Keratinocyte (primary cell): ENCODE results near the gene RIN3. TPM values are rescaled to one million over a fixed set of nuclear protein-coding genes. Genes with fewer than 3 reads are reported as not detected.

Source experiments
- DNase-seq: peaks from one replicate; pipeline ENCODE4 v3.0.0-alpha.2; 2011; ENCODE audit warnings: low read depth, missing footprints, low spot score
- FAIRE-seq: peaks from 2 replicates; lab custom pipeline; 2011; peaks lifted over from hg19 to GRCh38; lab: Jason Lieb, UNC
- H2AFZ ChIP-seq: 2 replicates; pipeline ENCODE4 v1.6.0; 2012; ENCODE audit warnings: low read length, control low read depth, inconsistent platforms; ENCODE audit not compliant: control insufficient read depth
- H3K27ac ChIP-seq: 2 replicates; pipeline ENCODE4 v1.5.1; 2011; ENCODE audit warnings: low read length; ENCODE audit not compliant: control insufficient read depth, insufficient read depth
- H3K27me3 ChIP-seq: 3 replicates; pipeline ENCODE4 v1.6.0; 2011; ENCODE audit warnings: low read length; ENCODE audit not compliant: control insufficient read depth, insufficient read depth; ENCODE audit errors: extremely low read depth
- H3K36me3 ChIP-seq, 2 experiments: 2 replicates in 1 of 2; 3 replicates in 1 of 2; pipeline ENCODE4 v1.5.1; 2011; ENCODE audit warnings: low read length in 2 of 2, mild to moderate bottlenecking in 1 of 2; ENCODE audit not compliant: control insufficient read depth in 2 of 2, insufficient read depth in 2 of 2; ENCODE audit errors: extremely low read depth in 1 of 2
- H3K4me1 ChIP-seq: 3 replicates; pipeline ENCODE4 v1.5.1; 2011; ENCODE audit warnings: low read length; ENCODE audit not compliant: control insufficient read depth, insufficient read depth; ENCODE audit errors: extremely low read depth
- H3K4me2 ChIP-seq: 3 replicates; pipeline ENCODE4 v1.6.0; 2011; ENCODE audit warnings: low read depth, low read length; ENCODE audit not compliant: control insufficient read depth, insufficient read depth; ENCODE audit errors: extremely low read depth
- H3K4me3 ChIP-seq, 3 experiments: fragments of 200-600 bp in 1 of 3; sonication (generic) in 1 of 3; 2 replicates in 2 of 3; 3 replicates in 1 of 3; pipeline ENCODE4 v1.5.1; 2011 to 2016; ENCODE audit warnings: low read length in 3 of 3, mild to moderate bottlenecking in 3 of 3, control low read depth in 2 of 3, inconsistent platforms in 1 of 3, low read depth in 1 of 3, mixed read lengths in 1 of 3, mixed run types in 1 of 3, moderate library complexity in 1 of 3; ENCODE audit not compliant: control insufficient read depth in 2 of 3, insufficient read depth in 2 of 3; ENCODE audit errors: extremely low read depth in 1 of 3
- H3K79me2 ChIP-seq: 2 replicates; pipeline ENCODE4 v1.6.0; 2012; ENCODE audit warnings: low read length; ENCODE audit not compliant: control insufficient read depth, insufficient read depth
- H3K9ac ChIP-seq: 3 replicates; pipeline ENCODE4 v1.6.0; 2011; ENCODE audit warnings: low read length; ENCODE audit not compliant: control insufficient read depth, insufficient read depth; ENCODE audit errors: extremely low read depth
- H3K9me1 ChIP-seq: 3 replicates; pipeline ENCODE4 v1.6.0; 2011; ENCODE audit warnings: low read length; ENCODE audit not compliant: control insufficient read depth, insufficient read depth; ENCODE audit errors: extremely low read depth
- H3K9me3 ChIP-seq: 2 replicates; pipeline ENCODE4 v1.5.1; 2012; ENCODE audit warnings: low read depth, low read length; ENCODE audit not compliant: control insufficient read depth
- H4K20me1 ChIP-seq: 3 replicates; pipeline ENCODE4 v1.6.0; 2011; ENCODE audit warnings: low read length; ENCODE audit not compliant: control insufficient read depth, insufficient read depth; ENCODE audit errors: extremely low read depth
- EZH2 ChIP-seq: IDR thresholded peaks from one replicate; pipeline ENCODE4 v1.6.1; 2012; ENCODE audit warnings: inconsistent platforms, mild to moderate bottlenecking, low read length, moderate library complexity
- dilution Hi-C: fragments of 300-500 bp; cut with MboI; formaldehyde crosslinking; loops from one replicate; pipeline ENCODE4 v1.7.0; 2020; ENCODE audit warnings: low sequenced_read_pairs; ENCODE audit not compliant: extremely low pct_ligation_motif_present
- polyA plus RNA-seq, 5 experiments: library from polyadenylated mRNA; depleted of rRNA in 3 of 5; stranded (reverse) in 3 of 5; stranded (forward) in 1 of 5; unstranded in 1 of 5; fragments of >200 nt; gene quantifications; 1 replicate in 1 of 5; 2 replicates in 3 of 5; 3 replicates in 1 of 5; pipeline versions ENCODE4 v1.2.1 to v1.2.3, GENCODE V29; 2011 to 2012; ENCODE audit warnings: missing spikeins in 2 of 5, low read depth in 1 of 5, low replicate concordance in 1 of 5
- TF ChIP-seq, protein P1 (sequence below), 3 experiments: IDR thresholded peaks in 1 of 3; conservative IDR thresholded peaks in 1 of 3; optimal IDR thresholded peaks in 1 of 3; 2 replicates in 2 of 3; 3 replicates in 1 of 3; pipeline versions ENCODE3 to v1.5.1; 2011; ENCODE audit warnings: low read length in 3 of 3, mild to moderate bottlenecking in 3 of 3, moderate library complexity in 2 of 3, control low read depth in 1 of 3, inconsistent platforms in 1 of 3; ENCODE audit not compliant: insufficient read depth in 2 of 3; ENCODE audit errors: extremely low read depth in 1 of 3

RIN3 gene
- polyA plus RNA-seq, 1 donor (not counting 4 experiments of a cell fraction or from before 2014, with no cell fraction given) = 1.2 TPM

GRCh38 chr14:92724516-92725340 lies 211.1 kb downstream of the RIN3 start:
- Histone ChIP-seq H3K9ac (no peak overlapping the region), H3K9me1 (no peaks in the 10 kb centered on the region), H3K9me3 (no peaks in the 10 kb centered on the region), H4K20me1 (no peaks in the 10 kb centered on the region), H3K79me2 (no peaks in the 10 kb centered on the region), H3K4me3 (no peak overlapping the region), H3K4me2 (no peak overlapping the region), H3K27ac (no peak overlapping the region), H3K36me3 (peaks cover 0 to 2% of the 10 kb centered on the region in 2 experiments), H3K4me1 (peaks cover 3% of the 10 kb centered on the region), H2AFZ (no peak overlapping the region), H3K27me3 (no peaks in the 10 kb centered on the region)
- dilution Hi-C loops = no loop called here
- TF ChIP-seq, protein P1, sequence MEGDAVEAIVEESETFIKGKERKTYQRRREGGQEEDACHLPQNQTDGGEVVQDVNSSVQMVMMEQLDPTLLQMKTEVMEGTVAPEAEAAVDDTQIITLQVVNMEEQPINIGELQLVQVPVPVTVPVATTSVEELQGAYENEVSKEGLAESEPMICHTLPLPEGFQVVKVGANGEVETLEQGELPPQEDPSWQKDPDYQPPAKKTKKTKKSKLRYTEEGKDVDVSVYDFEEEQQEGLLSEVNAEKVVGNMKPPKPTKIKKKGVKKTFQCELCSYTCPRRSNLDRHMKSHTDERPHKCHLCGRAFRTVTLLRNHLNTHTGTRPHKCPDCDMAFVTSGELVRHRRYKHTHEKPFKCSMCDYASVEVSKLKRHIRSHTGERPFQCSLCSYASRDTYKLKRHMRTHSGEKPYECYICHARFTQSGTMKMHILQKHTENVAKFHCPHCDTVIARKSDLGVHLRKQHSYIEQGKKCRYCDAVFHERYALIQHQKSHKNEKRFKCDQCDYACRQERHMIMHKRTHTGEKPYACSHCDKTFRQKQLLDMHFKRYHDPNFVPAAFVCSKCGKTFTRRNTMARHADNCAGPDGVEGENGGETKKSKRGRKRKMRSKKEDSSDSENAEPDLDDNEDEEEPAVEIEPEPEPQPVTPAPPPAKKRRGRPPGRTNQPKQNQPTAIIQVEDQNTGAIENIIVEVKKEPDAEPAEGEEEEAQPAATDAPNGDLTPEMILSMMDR (optimal IDR thresholded peaks at IDR 0.05 in 1 of 3, IDR thresholded peaks at IDR 0.05 in 1 of 3, conservative IDR thresholded peaks at IDR 0.05 in 1 of 3; ENCODE audit: extremely low read depth in 1 of 3, insufficient read depth in 2 of 3, low read length in 3 of 3) = no peak
- no peak for TF ChIP-seq EZH2
- FAIRE-seq (no peak), DNase-seq (no peak)

GRCh38 chr14:92726135-92726932 lies 212.8 kb downstream of the RIN3 start:
- no peak for DNase-seq
- dilution Hi-C loops = no loop called here

More at GRCh38 chr14:92726135-92726932, 212.8 kb downstream of the RIN3 start:
- Histone ChIP-seq H3K9me1 (no peaks in the 10 kb centered on the region), H3K4me1 (peaks cover 8% of the 10 kb centered on the region), H3K79me2 (no peaks in the 10 kb centered on the region), H4K20me1 (no peaks in the 10 kb centered on the region), H3K9ac (no peak overlapping the region), H3K27ac (peak overlapping the region; percentile 22), H3K4me3 (no peak overlapping the region), H3K9me3 (no peaks in the 10 kb centered on the region), H3K27me3 (no peaks in the 10 kb centered on the region), H3K36me3 (peaks cover 4% of the 10 kb centered on the region in 2 experiments), H3K4me2 (no peak overlapping the region), H2AFZ (no peak overlapping the region)
- FAIRE-seq = no peak
- TF ChIP-seq, protein P1 (optimal IDR thresholded peaks at IDR 0.05 in 1 of 3, IDR thresholded peaks at IDR 0.05 in 1 of 3, conservative IDR thresholded peaks at IDR 0.05 in 1 of 3; ENCODE audit: extremely low read depth in 1 of 3, insufficient read depth in 2 of 3, low read length in 3 of 3) = no peak
- TF ChIP-seq EZH2 = no peak
